NOMO-1 treated with dmso at 0.1 percent for 144 hours (cell line): ENCODE measurements around the gene PROCR.
"Not testable (repeated sequence)": the region's sequence is repeated elsewhere in the genome, so short reads cannot be mapped to it uniquely, and the experiment has no call there.

ENCODE experiments used
- DNase-seq: peaks from one replicate; lab custom pipeline; 2025; ENCODE audit not compliant: unreplicated experiment; lab: John Stamatoyannopoulos, UW

The PROCR gene

DNA sequence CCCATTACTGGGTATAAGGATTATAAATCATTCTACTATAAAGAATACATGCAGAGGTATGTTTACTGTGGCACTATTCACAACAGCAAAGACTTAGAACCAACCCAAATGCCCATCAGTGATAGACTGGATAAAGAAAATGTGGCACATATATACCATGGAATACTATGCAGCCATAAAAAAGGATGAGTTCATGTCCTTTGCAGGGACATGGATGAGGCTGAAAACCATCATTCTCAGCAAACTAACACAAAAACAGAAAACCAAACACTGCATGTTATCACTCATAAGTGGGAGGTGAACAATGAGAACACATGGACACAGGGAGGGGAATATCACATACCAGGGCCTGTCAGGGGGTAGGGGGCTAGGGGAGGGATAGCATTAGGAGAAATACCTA lies 7.3 kb upstream of the PROCR start:
- DNase-seq = not testable (repeated sequence)

DNA sequence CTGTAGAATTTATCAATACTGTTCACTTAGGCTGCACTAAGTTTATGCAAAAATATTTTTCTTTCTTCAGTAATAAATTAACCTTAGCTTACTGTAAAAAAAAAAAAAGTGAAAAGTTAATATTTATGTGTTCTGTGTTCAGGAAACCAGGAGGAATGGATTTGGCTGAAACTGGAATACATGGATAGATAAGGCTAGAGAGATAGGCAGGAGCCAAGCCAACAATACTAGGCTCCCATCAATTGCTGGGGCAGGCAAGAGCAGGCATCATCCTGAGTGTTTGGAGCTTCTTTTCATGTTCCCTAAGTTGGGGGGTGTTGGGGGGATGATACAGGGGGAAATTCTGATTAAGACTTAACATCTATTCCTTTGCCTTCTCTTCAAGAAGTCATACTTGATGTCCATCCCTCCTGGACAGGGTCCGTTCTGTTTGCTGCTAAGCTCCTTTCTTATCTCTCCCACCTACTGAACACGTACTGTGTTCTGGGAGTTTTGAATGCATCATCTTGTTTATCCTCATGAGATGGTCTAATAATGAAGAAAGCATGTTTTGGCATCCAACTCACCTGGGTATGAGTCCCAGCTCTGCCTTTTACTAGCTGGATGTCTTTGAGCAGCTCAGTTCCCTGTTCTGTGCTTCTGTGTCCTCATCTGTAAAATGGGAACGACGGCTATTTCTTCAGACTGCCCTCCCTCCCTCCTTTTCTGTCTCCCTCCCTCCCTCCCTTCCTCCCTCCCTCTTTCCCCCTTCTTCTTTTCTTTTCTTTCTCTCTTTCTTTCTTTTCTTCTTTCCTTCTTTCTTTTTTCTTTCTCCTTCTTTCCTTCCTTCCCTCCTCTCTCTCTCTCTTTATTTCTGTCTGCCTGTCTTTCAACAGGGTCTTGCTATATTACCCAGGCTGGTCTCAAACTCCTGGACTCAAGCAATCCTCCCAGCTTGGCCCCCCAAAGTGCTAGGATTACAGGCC lies 6.4 kb upstream of the PROCR start:
- no peak for DNase-seq

DNA sequence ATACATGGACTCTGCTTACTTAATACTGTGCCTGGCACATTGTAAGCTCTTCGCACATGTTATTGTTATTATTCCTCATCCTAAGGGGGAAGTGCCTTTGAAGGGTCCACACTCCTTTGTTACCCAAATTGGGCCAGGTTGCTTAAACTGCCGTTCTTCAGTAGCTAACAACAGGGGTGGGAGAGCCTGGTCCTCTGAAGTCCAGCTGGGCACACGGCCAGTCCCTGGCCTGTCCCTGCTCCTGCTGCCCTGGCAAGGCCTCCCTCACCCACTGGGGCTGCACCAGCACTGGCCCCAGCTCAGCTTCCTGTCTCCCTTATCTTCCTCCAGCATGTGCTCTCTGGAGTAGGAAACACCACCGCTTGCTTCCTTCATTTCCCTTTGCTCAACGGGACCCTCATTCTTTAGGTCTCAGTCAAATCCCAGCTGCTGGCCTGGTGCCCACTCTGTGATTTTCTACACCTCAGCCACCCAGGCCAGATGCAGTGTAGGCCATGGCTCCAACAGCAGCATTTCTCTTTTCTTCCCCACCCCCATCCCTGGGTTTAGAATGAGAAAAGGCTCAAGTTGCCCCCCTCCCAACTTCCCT lies 5.5 kb upstream of the PROCR start:
- DNase-seq = no peak

DNA sequence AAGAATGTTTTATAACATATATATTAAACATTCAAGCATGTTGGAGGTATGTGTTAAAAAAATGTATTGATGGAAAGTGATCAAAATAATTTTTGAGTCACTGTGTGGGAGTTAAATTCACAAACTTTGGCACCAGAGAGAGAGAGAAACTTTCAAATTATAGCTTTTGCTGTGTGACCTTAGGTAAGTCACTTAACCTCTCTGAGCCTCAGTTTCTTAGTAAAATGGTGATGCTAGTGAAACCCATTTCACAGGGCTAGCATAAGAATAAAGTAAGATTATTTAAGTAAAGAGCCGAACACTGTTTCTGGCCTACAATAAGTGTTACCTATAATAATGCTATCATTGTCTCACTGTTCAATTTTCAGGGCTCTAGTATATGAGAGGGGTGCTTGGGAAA lies 4.1 kb upstream of the PROCR start:
- no peak for DNase-seq

DNA sequence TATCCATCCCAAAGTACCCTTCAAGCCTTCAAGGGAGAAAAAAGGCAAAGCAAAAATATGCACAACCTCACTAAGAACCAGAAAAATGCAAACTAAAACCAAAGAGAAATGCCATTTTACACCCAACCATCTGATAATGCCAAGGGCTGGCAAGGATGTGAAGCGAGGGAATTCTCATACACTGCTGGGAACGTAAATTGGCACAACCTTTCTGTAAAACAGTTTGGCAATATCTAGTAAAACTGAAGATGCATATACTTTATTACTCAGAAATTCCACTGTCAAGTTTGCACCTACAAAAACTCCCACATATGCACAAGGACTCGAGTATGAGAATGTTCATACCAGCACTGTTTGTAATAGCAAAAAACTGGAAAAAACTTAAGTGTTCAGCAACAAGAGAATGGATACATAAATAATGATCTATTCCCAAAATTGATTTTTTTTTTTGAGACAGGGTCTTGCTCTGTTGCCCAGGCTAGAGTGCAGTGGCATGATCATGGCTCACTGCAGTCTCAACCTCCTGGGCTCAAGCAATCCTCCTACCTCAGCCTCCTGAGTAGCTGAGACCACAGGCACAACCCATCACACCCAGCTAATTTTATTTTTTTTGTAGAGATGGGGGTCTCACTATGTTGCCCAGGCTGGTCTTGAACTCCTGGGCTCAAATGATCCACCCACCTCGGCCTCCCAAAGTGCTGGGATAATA lies 3.0 kb upstream of the PROCR start:
- DNase-seq = not testable (repeated sequence)

DNA sequence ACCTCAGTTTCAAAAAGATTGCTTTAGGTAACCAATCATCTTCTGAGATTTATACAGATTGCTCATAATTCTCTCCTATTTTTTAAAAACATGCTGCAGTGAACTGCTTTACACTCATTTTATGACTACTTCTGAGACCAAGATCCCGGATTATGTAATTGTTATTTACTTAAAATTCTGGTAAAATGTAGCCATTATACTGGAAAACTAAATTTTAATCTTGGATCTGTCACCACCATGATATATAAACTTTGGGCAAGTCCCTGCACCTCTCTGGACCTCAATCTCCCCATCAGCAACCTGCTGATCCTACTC lies 477 bp upstream of the PROCR start:
- no peak for DNase-seq

DNA sequence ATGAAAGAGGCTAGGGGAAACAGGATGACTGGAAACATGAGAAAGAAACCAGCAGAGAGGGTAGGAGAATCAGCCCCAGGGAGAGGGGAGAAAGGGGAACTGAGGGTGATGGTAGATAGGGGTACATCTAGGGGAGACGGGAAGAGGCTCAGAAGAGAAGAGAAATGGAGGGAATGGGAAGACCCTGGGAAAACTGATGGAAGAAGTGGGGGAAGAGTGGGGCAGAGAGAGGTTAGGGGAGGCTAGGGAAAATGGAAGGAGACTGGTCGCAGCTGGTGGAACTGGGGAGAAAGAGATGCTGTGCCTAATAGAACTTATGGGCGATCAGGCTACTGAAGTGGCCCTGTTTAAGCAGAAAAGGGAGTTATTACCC lies 548 bp downstream of the PROCR start:
- no peak for DNase-seq

DNA sequence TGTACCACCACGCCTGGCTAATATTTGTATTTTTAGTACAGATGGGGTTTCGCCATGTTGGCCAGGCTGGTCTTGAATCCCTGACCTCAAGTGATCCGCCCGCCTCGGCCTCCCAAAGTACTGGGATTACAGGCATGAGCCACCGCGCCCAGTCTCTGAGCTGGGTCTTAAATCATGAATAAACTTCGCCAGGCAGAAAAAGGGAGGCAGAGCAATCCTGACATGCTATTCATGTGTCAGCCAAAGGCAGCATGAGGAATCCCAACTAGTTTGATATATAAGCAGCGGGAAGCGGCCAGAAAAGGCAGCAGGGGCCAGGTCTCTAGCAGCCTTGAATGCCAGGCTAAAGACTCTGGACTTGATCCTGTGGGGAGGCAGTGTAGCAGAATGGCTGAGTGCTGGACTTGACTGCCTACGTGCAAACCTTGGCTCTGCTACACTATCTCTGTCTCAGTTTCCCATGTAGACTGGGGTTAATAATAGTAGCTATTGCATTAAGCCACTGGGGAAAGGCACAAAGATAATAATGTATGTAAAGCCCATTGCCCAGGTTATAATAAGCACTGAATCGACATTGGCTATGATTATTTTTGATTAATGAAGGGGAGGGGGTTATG lies 1.8 kb downstream of the PROCR start:
- no peak for DNase-seq

DNA sequence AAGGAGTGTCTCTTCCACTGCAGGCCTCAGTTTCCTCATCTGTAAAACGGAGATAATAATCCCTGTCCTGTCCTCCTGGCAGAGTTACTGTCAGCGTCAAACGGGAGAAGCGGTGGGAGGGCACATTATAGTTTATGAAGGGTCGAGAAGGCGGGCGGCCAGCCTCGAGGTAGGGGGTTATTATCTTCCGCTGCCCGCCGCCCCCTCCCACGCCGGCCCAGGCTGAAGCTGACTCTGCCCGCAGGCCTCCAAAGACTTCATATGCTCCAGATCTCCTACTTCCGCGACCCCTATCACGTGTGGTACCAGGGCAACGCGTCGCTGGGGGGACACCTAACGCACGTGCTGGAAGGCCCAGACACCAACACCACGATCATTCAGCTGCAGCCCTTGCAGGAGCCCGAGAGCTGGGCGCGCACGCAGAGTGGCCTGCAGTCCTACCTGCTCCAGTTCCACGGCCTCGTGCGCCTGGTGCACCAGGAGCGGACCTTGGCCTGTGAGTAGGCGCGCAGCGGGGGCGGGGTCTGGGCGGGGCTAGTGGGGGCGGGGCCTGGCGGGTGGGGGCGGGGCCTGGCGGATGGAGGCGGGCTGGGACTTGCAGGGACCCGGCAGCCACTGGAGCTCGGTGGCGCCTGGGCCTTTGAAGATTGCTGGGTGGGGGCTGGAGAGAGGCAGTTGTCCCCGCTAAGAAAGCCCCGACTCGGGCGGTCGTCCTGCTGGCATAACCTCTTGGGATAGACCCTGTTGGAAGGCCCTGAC lies 2.8 kb downstream of the PROCR start:
- DNase-seq = no peak

DNA sequence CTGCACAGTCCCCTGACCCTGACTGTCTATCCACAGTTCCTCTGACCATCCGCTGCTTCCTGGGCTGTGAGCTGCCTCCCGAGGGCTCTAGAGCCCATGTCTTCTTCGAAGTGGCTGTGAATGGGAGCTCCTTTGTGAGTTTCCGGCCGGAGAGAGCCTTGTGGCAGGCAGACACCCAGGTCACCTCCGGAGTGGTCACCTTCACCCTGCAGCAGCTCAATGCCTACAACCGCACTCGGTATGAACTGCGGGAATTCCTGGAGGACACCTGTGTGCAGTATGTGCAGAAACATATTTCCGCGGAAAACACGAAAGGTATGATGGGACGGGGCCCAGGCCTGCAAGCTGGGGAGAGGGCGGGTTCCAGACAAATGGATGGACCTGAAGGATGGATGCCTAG lies 4.3 kb downstream of the PROCR start:
- no peak for DNase-seq

DNA sequence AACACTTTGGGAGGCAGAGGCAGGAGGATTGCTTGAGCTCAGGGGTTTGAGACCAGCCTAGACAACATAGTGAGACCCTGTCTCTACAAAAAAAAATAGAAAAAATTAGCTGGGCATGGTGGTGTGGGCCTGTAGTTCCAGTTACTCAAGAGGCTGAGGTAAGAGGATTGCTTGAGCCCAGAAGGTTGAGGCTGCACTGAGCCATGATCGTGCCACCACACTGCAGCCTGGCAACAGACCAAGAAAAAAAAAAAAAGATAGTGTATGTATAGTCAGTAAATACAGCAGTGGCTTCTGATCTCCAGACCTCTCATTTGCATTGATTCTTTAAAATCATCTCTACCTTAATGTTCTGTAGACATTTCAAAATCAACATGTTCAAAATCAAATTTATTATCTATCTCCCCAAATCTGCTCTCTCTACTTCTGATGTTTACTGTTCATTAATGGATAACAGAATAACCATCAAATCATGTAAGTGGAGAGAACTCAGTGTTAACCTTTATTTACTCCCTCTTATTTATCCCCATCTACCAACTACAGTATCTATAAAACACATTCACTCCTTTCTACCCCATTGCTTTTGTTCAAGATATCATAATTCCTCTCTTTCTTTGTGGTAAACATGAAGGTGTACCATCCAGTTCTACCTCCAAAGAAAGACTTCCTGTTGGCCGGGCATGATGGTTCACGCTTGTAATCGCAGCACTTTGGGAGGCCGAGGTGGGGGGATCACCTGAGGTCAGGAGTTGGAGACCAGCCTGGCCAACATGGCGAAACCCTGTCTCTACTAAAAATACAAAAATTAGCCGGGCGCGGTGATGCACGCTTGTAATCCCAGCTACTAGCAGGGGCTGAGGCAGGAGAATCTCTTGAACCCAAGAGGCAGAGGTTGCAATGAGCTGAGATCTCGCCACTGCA lies 7.7 kb downstream of the PROCR start:
- no peak for DNase-seq

DNA sequence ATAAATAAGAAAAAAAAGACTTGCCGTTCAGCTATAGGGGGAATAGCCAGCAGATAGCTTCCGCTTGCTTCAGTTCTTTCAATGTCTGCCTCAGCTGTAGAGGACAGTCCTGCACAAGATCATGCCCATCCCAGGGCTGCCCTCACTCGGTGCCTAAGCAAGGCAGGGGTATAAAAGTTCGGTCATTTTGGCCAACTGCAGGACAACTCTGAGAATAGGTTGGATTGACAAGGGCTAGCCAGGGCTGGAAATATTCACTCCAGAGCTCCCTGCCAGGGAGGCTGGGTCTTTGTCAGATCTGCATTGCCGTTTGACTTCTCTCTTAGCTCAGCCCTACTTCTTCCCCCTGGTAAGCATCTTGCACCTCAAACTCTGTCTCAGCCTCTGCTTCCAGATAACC lies 8.4 kb downstream of the PROCR start:
- no peak for DNase-seq

DNA sequence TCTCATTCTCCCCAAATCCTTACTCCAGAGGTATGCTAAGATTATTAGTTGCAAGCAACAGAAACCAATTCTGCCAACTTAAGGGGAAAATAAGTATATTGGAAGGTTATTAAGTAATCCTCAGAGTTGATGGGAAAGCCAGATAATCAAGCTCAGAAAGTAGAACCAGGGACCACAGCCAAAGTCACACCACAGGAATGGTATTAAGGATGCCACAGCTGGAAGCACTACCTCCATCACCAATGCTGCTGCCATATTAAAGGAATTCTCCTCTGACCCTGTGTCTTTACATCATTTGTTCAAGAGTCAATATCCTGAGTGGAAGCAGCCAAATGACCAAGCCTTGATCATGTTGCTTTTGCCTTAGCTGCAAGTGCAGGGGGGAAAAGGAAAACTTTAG lies 9.9 kb downstream of the PROCR start:
- no peak for DNase-seq

DNA sequence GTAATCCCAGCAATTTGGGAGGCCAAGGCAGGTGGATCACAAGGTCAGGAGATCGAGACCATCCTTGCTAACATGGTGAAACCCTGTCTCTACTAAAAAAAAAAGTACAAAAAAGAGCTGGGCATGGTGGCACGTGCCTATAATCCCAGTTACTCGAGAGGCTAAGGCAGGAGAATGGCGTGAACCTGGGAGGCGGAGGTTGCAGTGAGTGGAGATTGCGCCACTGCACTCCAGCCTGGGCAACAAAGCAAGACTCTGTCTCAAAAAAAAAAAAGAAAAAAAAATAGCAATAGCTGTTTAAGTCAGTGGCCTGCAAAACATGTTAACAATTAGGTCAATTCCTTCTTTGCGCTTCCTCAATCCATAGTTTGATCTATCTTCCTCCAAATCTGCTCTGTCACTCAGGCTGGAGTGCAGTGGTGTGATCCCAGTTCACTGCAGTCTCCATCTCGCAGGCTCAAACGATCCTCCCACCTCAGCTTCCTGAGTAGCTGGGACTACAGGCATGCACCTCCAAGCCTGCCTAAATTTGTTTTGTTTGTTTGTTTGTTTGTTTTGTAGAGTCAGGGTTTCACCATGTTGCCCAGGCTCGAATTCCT lies 14.9 kb downstream of the PROCR start:
- not testable (repeated sequence) for DNase-seq

DNA sequence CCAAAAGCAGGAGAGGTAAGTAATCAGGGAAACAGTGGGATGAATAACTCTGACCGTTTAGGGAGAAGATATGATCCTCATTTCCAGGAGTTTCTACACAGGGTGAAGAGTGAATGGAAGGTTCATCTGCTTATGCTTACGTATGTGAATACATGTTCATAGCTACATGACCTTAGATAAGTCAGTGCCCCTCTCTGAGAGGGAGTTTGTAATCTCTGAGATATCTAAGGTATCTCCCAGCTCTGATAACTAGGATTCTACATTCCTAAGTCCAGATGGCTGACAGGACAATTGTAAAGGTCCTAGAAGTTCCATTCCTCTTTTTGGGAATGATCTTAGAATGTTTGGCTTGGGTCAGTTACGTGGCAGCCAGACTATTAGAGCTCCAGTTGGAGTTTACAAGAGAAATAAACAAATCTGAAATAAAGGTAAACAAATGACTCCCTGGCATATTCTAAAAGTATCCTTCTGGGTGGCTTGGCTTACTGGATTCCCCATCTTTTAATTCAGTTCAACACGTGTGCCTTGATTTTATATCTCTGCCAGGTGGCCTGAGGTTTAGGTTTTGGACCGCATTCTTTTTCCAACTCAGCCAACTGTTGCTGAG lies 15.8 kb downstream of the PROCR start:
- DNase-seq = no peak

DNA sequence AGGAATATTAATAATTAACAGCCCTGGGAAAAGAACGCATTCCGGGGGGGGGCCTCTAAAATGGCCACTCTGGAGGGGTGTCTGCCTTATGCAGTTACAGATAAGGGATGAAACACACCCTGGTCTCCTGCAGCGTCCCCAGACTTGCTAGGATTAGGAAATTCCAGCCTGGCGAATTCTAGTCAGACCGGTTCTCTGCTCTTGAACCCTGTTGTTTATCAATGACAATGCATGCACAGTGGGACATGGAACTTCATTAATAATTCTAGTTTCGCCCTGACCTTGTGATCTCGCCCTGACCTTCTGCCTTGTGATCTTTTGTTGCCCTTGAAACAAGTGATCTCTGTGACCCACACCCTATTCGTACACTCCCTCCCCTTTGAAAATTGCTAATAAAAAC lies 17.4 kb downstream of the PROCR start:
- not testable (repeated sequence) for DNase-seq

DNA sequence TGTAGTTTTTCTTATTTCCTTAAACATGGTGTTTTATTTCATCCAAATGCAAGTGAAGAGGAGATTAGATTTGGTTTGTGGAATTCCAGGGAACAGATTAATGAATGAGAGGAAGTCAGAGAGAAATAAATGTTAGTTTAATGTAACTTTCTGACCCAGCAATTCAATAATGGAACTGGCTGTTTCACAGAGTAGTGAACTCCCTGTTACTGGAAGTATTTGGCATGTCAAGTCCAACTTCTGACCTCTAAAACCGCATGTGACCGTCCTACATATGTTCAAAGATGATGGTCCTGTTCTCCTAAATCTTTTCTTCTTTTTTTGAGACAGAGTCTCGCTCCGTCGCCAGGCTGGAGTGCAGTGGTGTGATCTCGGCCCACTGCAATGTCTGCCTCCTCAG lies 18.7 kb downstream of the PROCR start:
- DNase-seq = no peak

DNA sequence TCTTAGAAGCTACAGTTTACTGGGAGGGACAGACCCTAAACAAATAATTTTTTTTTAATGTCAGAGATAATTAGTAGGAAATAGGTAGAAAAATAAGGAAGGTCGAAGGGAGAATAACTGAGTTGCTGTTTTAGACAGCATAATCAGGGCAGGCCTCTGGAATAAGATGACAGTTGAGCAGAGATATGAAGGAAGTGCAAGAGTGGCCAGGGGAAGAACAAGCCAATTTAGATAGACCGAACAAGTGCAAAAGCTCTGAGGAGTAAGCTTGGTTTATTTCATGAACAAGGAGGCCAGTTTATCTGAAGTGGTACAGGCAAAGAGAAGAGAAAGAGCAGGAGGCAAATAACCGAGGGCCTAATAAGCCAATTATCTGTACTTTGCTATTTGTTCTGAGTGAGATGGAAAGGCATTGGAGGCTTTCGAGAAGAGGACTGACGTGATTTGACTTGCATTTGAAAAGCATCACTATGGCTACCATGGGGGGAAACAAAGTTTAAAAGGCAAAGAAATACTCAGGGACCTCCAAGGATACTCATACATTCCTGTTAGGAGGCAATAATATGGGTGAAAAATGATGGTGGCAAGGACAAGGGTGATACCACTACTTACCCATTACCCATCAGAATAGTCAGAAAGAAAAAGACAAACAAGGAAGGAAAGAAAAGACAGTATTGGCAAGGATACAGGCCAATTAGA lies 19.7 kb downstream of the PROCR start:
- no peak for DNase-seq
